GM10248 (cell line): ENCODE measurements around the gene TEX101.
"Not testable (repeated sequence)": the region's sequence is repeated elsewhere in the genome, so short reads cannot be mapped to it uniquely, and the experiment has no call there.

Experiments used
- CTCF ChIA-PET: fragments of 300-600 bp; sonication (Branson Sonifier 250); formaldehyde crosslinking; extraction: SDS; loops from one replicate; lab custom pipeline; 2021; ENCODE audit warnings: antibody characterized with exemption; lab: Yijun Ruan, JAX
- POLR2A ChIA-PET: fragments of 350-650 bp; sonication (Branson Sonifier 250); formaldehyde crosslinking; extraction: SDS; loops from one replicate; lab custom pipeline; 2020; ENCODE audit warnings: antibody characterized with exemption; lab: Yijun Ruan, JAX
- DNase-seq: peaks from one replicate; pipeline ENCODE4 v3.0.0; 2012; ENCODE audit errors: extremely low spot score
- CTCF ChIP-seq: IDR thresholded peaks from 2 replicates; pipeline ENCODE4 v1.5.1; 2012; ENCODE audit warnings: mild to moderate bottlenecking, low read depth; ENCODE audit errors: extremely low read depth, missing control alignments, control extremely low read depth

Gene TEX101

GRCh38 chr19:43380771-43381386 is 33.8 kb upstream of the TEX101 start:
- ChIA-PET CTCF (interaction anchor here (1.3 kb wide), 1 partner anchor 66 kb away, joined by 3 read pairs; no protein-coding TSS in a partner anchor), POLR2A (interaction anchor here (0.6 kb wide), 1 partner anchor 294 kb away, joined by 7 read pairs; no protein-coding TSS in a partner anchor)
- DNase-seq, result peak; percentile 39
- TF ChIP-seq CTCF, result no peak

DNA sequence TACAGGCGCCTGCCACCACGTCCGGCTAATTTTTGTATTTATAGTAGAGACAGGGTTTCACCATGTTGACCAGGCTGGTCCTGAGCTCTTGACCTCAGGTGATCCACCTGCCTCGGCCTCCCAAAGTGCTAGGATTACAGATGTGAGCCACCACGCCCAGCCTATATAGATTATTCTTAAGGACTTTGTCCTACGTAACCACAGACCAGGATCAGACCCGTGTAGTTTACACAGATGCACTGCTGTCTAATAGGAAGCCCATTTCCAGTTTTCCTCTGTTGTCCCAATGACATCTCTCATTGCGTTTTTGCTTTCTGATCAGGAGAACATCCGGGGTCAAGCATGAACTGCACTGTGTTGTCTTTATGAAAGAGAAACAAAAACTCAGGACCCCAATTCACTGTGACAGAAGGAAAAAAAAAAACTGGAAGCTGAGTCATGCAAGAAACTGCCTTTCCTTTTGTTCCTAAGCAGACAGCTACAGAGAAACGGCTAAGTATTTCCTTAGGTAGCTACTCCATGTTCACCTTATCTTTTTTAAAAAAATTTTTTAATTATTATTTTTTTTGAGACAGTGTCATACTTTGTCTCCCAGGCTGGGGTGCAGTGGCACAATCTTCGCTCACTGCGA is 32.0 kb upstream of the TEX101 start:
- POLR2A ChIA-PET, DNase-seq, CTCF ChIA-PET: not testable (repeated sequence)

DNA sequence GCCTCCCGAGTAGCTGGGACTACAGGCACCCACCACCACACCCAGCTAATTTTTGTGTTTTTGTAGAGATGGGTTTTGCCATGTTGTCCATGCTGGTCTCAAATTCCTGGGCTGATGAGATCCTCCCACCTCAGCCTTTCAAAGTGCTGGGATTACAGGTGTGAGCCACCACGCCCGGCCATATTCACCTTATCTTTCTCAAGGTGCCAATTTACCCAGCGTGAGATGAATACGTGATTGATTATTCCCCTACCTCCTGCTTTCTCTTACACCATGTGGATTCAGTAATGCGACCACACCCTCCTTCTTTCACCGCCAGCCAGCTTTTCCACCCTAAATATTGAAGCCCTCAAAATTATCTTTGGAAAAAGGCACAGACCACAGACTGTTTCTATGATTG is 31.4 kb upstream of the TEX101 start:
- POLR2A ChIA-PET, CTCF ChIA-PET: not testable (repeated sequence)

GRCh38 chr19:43383759-43384158 is 30.9 kb upstream of the TEX101 start:
- CTCF ChIA-PET, DNase-seq, POLR2A ChIA-PET: not testable (repeated sequence)

More for the DNA sequence above, 31.4 kb upstream of the TEX101 start:
- DNase-seq, result not testable (repeated sequence)

GRCh38 chr19:43390903-43391551 is 23.7 kb upstream of the TEX101 start:
- CTCF ChIA-PET, DNase-seq: not testable (repeated sequence)

DNA sequence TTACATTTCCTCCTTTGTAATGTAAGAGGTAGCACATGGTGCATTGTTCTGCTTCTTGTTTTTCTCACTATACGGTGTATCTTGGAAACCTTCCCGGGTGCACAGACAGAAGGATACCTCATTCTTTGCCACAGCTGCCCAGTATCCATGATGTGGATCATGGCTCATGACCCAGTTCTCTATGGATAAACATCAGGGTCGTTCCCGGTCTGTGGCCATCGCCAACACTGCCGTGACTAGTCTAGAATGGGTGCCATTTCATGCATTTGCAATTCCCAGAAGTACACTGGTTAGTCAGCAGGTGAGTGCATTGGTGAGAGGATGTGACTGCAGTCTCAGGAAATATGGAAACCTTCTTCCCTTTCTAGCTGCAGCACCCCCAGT is 23.1 kb upstream of the TEX101 start:
- CTCF ChIA-PET, POLR2A ChIA-PET, DNase-seq: not testable (repeated sequence)

More at GRCh38 chr19:43390903-43391551, 23.7 kb upstream of the TEX101 start:
- POLR2A ChIA-PET, result not testable (repeated sequence)

DNA sequence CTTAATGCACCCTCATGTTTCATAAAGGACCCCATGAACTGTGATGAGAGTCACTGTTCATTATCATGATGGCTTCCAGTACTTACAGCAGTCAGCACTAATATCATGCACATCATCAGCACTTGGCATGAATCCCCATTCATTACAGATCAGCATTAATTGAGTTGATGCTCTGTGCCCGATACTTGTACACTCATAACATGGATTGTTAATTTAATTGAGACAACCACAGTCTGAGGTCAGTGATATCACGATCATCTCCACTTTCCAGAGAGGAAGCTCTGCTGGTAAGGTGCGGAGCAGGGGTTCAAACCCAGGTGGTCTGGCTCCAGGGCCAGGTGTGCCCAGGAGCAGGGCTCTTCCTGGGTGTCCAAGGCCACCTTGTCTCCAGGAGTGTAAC is 21.2 kb upstream of the TEX101 start:
- DNase-seq, CTCF ChIA-PET, POLR2A ChIA-PET: not testable (repeated sequence)

DNA sequence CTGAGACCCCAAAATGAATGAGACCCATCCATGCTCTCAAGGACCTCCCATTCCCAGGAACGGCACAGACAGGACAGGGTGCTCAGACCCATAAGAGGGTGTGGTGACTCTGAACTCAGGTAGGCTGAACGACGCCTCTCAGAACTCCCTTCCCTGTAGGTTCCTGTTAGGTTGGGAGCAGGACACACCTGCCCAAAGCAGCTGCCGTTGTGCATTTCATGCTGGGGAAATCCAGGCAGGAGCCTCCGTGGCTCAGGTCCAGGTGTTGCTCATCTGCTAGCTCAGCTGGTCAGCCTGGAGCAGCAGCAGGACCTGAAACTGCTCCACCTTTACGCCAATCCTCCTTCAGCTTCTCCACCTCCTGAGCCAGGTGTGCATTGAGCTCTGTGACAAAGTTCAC is 19.1 kb upstream of the TEX101 start:
- POLR2A ChIA-PET, result no interaction called here
- TF ChIP-seq CTCF, result no peak
- no peak for DNase-seq
- CTCF ChIA-PET, result interaction anchor here (1.2 kb wide), 1 partner anchor 37 kb away, joined by 5 read pairs; no protein-coding TSS in a partner anchor

DNA sequence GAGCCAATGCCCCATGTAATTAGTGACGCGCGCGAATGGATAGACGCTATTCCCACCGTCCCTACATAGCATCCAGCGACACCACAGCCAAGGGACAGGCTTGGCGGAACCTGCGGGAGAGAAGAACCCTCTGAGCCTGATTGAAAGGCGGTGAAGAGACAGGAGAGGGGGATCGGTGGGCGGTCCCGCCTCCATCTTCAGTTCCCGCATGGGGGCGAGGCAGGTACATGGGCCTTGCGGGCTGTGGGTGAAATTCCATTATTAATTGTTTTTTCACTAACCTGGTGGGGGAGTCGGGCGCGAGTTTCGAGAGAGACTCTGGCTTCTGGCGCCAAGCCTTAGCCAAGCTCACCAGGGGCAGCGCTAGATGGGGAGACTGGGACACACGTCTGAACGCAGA is 8.4 kb upstream of the TEX101 start:
- DNase-seq, result no peak
- TF ChIP-seq CTCF, result no peak
- CTCF ChIA-PET, result interaction anchor here (1.4 to 1.6 kb wide), 2 partner anchors 14 to 26 kb away, joined by 4 read pairs; no protein-coding TSS in a partner anchor
- POLR2A ChIA-PET, result no interaction called here
